Bronchial epithelial cell (primary cell): Measurements from ENCODE around the gene P2RY6. TPM values are rescaled to one million over a fixed set of nuclear protein-coding genes. Genes with fewer than 3 reads are reported as not detected.

Source experiments
- DNase-seq: peaks from one replicate; pipeline ENCODE4 v3.0.0-alpha.2; 2010; ENCODE audit warnings: low read depth
- FAIRE-seq: peaks from 2 replicates; lab custom pipeline; 2011; peaks lifted over from hg19 to GRCh38; lab: Jason Lieb, UNC
- H3K27me3 ChIP-seq: 2 replicates; pipeline ENCODE4 v1.5.1; 2011; ENCODE audit warnings: low read length; ENCODE audit not compliant: control insufficient read depth, insufficient read depth
- H3K36me3 ChIP-seq: 2 replicates; pipeline ENCODE4 v1.5.1; 2011; ENCODE audit warnings: low read length; ENCODE audit not compliant: control insufficient read depth, insufficient read depth
- H3K4me3 ChIP-seq: 2 replicates; pipeline ENCODE4 v1.5.1; 2011; ENCODE audit warnings: mild to moderate bottlenecking, low read depth, low read length, control low read depth
- CTCF ChIP-seq: IDR thresholded peaks from 2 replicates; pipeline ENCODE4 v1.5.1; 2011; ENCODE audit warnings: mild to moderate bottlenecking, moderate library complexity, low read length, control low read depth, inconsistent platforms; ENCODE audit not compliant: insufficient read depth, severe bottlenecking
- total RNA-seq: library from RNA; depleted of rRNA; stranded (reverse); fragments of >200 nt; gene quantifications from 2 replicates; pipeline ENCODE4 v1.2.1, GENCODE V29; 2014

The P2RY6 gene
- total RNA-seq, 1 donor from 2014 or later: not detected

- no peak for TF ChIP-seq CTCF
- DNase-seq: no peak
- FAIRE-seq: no peak
- Histone ChIP-seq H3K36me3 (no peaks in the 10 kb centered on the region), H3K4me3 (no peak overlapping the region), H3K27me3 (no peaks in the 10 kb centered on the region)
These were observed 39.3 kb downstream of the P2RY6 start for GRCh38 chr11:73311394-73311869.

DNA sequence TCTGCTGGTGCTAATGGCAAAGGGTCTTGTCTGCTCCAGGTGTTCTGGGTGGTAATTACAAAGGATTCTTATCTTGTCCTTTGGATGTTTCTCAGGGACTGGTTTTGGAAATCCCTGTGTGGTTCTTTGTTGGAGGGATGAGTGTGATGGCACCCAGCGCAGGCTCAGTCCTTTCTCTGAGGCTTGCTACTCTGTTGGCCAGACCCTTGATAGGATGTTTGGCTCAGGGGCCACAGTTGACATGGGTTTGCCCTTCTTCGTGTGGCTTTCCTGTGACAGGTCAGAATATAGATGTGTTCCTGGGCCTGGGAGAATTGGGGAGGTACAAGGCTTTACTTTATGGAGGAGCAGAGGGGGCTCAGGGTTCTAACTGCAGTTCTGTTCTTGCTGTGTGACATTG, 39.9 kb downstream of the P2RY6 start:
- FAIRE-seq: no peak
- H3K4me3 ChIP-seq: no peak overlapping the region
- TF ChIP-seq CTCF: no peak

DNA sequence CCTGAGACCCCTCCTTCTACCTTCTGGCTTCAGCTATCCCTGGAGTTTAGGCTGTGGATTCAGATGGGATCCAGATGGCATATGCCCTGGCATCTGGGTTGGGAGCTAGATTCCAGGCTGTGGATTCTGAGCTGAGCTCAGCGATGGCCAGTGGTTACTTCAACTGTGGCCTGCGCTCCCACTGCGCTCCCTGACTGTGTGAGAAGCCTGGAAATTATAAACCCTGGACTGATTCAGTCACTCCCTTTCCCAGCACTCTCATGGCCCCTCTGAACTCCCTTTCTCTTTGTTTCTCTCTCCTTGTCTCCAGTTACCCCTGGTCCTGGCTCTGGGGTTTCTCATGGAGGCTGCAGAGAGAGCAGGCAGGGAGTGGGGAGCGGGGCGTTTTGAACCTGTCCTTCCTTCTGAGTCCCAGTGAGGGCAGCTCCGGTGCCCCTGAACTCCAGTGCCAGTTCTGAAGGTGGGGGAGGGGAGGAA, 40.8 kb downstream of the P2RY6 start:
- Histone ChIP-seq H3K27me3 (no peaks in the 10 kb centered on the region), H3K4me3 (no peak overlapping the region), H3K36me3 (peaks cover 1% of the 10 kb centered on the region)
- FAIRE-seq: no peak
- TF ChIP-seq CTCF: no peak
- no peak for DNase-seq

More for the DNA sequence above, 39.9 kb downstream of the P2RY6 start:
- Histone ChIP-seq H3K36me3 (peaks cover 1% of the 10 kb centered on the region), H3K27me3 (no peaks in the 10 kb centered on the region)
- DNase-seq: no peak

DNA sequence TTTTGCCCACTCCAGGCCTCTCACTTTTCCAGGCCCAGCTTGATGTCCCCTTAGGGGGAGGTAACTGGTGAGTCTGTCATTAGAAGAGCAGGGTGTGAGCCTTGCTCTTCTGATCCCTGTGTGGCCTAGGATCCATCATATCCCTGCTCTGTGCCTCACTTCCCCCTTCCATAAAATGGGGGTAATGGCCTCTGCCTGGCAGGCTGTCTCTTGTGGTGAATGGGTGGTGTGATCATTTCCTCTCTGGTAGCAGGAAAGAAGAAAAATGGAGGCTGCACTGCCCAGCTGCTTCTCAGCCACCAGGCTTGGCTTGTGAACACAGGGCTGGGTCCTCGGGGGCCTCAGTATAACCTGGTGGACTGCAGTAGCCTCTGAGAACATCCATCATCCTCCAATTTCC, 41.5 kb downstream of the P2RY6 start:
- no peak overlapping the region for H3K4me3 ChIP-seq
- no peak for TF ChIP-seq CTCF
- no peak for DNase-seq
- H3K27me3 ChIP-seq: no peaks in the 10 kb centered on the region
- no peak for FAIRE-seq
- H3K36me3 ChIP-seq: peaks cover 1% of the 10 kb centered on the region

- DNase-seq (no peak), FAIRE-seq (no peak)
- TF ChIP-seq CTCF: no peak
- Histone ChIP-seq H3K4me3 (no peak overlapping the region), H3K36me3 (peaks cover 1% of the 10 kb centered on the region), H3K27me3 (no peaks in the 10 kb centered on the region)
These were observed 42.2 kb downstream of the P2RY6 start for GRCh38 chr11:73314117-73314961.
